ENCODE data around the gene CTBS.

DNA sequence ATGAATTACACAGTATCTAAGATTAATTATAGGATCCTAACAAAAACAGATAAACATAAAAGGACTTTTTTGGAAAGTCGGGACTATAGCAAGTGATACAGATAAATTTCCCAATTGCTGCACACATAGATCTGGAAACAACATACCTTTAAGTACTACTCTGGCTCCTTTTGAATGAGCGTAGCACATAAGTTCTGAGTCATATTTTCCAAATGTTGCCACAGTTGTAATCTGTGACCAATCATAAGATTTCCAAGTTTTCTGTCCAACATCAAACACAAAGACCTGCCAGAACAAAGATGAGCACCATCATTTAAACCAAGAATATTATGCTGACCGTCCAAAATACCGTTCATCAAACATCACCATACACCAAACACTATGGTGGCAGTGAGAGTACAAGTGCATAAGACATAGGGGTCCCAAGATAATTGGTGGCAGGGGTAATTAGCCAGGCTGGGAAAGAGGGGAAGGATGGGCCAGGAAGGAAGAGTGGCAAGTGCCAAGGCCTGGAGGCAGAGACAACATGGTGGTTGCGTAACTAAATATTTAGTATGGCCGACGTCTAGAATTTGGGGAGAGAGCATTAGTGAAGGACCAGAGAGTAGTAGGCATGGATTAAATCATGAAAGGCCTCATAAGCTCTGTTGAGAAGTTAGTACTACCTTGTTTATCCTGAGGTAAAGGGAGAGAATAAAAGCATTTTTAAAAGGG, 3.6 kb downstream of the CTBS start:
- TF ChIP-seq EZH2 (IDR thresholded peaks at IDR 0.05; ENCODE audit: borderline replicate concordance, low read depth, low read length, poor library complexity, severe bottlenecking): no peak
- TF ChIP-seq, protein P1, sequence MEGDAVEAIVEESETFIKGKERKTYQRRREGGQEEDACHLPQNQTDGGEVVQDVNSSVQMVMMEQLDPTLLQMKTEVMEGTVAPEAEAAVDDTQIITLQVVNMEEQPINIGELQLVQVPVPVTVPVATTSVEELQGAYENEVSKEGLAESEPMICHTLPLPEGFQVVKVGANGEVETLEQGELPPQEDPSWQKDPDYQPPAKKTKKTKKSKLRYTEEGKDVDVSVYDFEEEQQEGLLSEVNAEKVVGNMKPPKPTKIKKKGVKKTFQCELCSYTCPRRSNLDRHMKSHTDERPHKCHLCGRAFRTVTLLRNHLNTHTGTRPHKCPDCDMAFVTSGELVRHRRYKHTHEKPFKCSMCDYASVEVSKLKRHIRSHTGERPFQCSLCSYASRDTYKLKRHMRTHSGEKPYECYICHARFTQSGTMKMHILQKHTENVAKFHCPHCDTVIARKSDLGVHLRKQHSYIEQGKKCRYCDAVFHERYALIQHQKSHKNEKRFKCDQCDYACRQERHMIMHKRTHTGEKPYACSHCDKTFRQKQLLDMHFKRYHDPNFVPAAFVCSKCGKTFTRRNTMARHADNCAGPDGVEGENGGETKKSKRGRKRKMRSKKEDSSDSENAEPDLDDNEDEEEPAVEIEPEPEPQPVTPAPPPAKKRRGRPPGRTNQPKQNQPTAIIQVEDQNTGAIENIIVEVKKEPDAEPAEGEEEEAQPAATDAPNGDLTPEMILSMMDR (conservative IDR thresholded peaks at IDR 0.05; ENCODE audit: low read depth, low read length): no peak

Data from A673 (cell line).